NCI-H2227 treated with DMSO at 0.1 percent for 48 hours (cell line): ENCODE results near the gene DLGAP4.

ENCODE experiments used
- DNase-seq: peaks from one replicate; lab custom pipeline; 2025; lab: John Stamatoyannopoulos, UW

DLGAP4 gene

DNA sequence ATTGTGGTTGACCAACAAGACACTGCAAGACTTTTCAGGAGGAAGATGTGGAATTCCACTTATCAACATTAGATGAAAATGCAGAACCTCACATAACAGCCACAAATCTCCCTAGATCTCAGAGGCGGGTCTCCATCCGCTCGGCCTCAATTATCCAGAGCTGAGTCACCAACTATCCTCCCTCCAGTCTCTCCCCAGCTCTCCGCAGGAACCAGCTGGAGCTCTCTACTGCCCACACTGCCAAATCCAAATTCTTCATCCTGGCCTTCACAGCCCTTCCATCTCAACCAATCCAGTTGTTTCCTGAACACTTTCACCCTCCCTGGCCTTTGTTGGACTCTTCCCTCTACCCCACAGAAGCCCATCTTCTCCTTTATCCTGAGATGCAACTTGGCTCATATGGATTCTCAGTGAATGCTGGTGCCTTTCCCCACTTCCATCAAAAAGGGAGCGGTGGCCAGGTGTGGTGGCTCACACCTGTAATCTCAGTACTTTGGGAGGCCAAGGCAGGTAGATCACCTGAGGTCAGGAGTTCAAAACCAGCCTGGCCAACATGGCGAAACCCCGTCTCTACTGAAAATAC is 263.8 kb downstream of the DLGAP4 start:
- DNase-seq, result no peak

GRCh38 chr20:36571564-36572504 is 265.7 kb downstream of the DLGAP4 start:
- peak; percentile 38 for DNase-seq

DNA sequence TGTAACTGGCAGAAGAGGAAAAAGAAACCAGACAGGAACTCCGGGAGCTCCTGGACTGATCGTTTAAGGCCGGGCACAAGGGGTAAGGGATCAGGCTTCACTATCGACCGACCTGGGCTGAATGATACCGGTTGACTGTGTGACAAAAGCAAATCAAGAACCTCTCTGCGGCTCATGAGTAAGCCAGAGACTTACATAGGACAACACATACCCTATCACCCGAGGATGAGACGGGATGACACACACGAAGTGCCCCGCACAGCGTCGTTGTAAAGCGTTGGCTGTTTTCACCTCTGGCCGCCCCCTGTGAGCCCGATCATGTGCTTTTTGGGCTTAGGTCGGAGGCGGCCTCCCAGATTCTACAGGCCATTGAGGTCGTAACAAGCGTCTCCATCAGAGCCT is 266.6 kb downstream of the DLGAP4 start:
- no peak for DNase-seq

DNA sequence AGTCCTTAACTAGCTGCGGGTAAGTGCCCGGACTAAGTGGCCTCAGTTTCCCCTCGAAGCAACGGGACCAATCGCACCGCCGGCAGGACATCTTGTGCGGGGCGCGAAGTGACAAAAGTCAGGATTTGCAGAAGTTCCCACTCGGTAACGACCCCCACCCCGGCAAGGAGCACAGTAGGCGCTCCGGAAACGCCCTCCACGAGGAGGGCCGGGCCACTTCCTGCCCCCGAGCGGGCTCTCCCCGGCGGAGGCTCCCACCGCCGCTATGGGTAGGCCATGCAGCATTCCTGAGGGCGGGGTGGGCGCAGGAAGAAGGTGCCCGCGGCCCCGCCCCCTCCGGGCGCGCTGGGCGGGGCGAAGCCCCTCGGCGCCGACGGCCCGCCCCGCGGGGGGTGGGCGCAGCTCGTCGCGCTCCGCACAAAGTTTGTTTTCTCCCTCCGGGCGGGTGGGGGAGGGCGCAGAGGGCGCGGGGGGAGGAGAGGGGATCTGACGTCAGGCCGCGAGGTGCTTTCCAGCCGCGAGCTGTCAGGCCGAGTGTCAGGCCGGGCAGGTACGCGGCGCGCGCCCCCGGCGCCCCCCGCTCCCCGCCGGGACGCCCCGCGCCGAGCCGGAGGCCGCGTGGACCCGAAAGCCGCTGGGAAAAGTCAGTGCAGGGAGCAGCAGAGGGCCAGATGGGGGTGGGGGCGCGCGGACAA is 267.1 kb downstream of the DLGAP4 start, which contains the start of gene TGIF2:
TSS of gene TGIF2 (plus strand) at position 495 of the 695 bp plus-strand sequence. CDS start 5,178 bp downstream, outside the sequence.
- DNase-seq, result peak; percentile 24

- DNase-seq, result no peak
These were observed 267.7 kb downstream of the DLGAP4 start for GRCh38 chr20:36573798-36574365.

GRCh38 chr20:36574366-36575135 is 268.4 kb downstream of the DLGAP4 start:
- no peak for DNase-seq

DNA sequence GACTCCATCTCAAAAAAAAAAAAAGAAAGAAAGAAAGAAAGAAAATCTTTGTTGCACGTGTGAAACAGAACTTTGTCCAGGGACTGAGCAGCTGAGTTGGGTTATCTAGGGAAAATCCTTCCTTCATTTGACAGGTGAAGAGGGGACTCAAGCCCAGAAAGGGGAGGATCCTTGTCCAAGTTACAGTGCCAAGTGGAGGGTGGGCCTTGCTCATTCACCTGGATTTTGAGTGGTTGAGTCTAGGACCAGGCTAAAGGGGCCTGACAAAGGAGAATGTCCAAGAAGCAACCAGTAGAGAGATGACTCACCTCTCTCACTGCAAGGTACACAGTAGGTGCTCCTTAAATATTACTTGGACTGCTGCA is 269.9 kb downstream of the DLGAP4 start:
- no peak for DNase-seq
